Panc1 (cell line): ENCODE measurements around the gene HUS1.

ENCODE experiments used
- CTCF ChIP-seq: fragments of 450-650 bp; IDR thresholded peaks from 2 replicates; pipeline ENCODE4 v1.5.1; 2017; ENCODE audit warnings: mild to moderate bottlenecking
- POLR2AphosphoS5 ChIP-seq: IDR thresholded peaks from 2 replicates; pipeline ENCODE4 v1.6.1; 2012; ENCODE audit warnings: mild to moderate bottlenecking, low read depth, low read length, moderate library complexity
- SIN3A ChIP-seq: IDR thresholded peaks from 2 replicates; pipeline ENCODE4 v1.6.1; 2012; ENCODE audit warnings: low read depth, mild to moderate bottlenecking, low read length, moderate library complexity, borderline replicate concordance; ENCODE audit not compliant: insufficient read depth

GRCh38 chr7:48011951-48012350 lies 32.5 kb upstream of the HUS1 start:
- TF ChIP-seq SIN3A, result no peak
- no peak for TF ChIP-seq CTCF
- no peak for TF ChIP-seq POLR2AphosphoS5
